Prostate gland (tissue), 2 donors: ENCODE measurements around the gene TIRAP. TPM values are rescaled to one million over a fixed set of nuclear protein-coding genes. Genes with fewer than 3 reads are reported as not detected.

Experiments
- DNase-seq: peaks from one replicate; pipeline ENCODE4 v3.0.0-alpha.2; 2019; ENCODE audit warnings: low spot score
- H3K27ac ChIP-seq, 2 donors: fragments of 200-600 bp; sonication (generic); 2 replicates each; pipeline ENCODE4 v1.5.1; 2017 to 2019
- H3K27me3 ChIP-seq: fragments of 200-600 bp; sonication (generic); replicated peaks from 2 replicates; pipeline ENCODE4 v1.5.1; 2019; ENCODE audit not compliant: insufficient read depth
- H3K36me3 ChIP-seq, 2 donors: fragments of 200-600 bp; sonication (generic); 1 replicate in 1 of 2; 2 replicates in 1 of 2; pipeline versions ENCODE4 v1.5.1 to v1.8.1; 2017 to 2019
- H3K4me1 ChIP-seq: fragments of 200-600 bp; sonication (generic); replicated peaks from 2 replicates; pipeline ENCODE4 v1.5.1; 2019
- H3K4me3 ChIP-seq, 2 donors: fragments of 200-600 bp; sonication (generic); 2 replicates each; pipeline ENCODE4 v1.5.1; 2017 to 2019
- H3K9me3 ChIP-seq: fragments of 200-600 bp; sonication (generic); 2 replicates; pipeline ENCODE4 v1.5.1; 2017
- CTCF ChIP-seq, 4 experiments: fragments of 200-600 bp in 2 of 4; fragments of 450-650 bp in 2 of 4; sonication (generic) in 2 of 4; IDR thresholded peaks; 1 replicate in 3 of 4; 2 replicates in 1 of 4; pipeline ENCODE4 v1.5.1; 2016 to 2019; ENCODE audit warnings: antibody characterized with exemption in 4 of 4, mild to moderate bottlenecking in 2 of 4, moderate library complexity in 2 of 4
- POLR2A ChIP-seq: fragments of 450-650 bp; IDR thresholded peaks from one replicate; pipeline ENCODE4 v1.6.1; 2016; ENCODE audit warnings: antibody characterized with exemption, mild to moderate bottlenecking
- POLR2AphosphoS5 ChIP-seq: sonication (generic); formaldehyde crosslinking; IDR thresholded peaks from one replicate; pipeline ENCODE4 v1.6.1; 2017; ENCODE audit warnings: antibody characterized with exemption
- WGBS: methylation state at CpG from one replicate; pipeline ENCODE4 v1.1.5; 2018; 5-methylcytosine and 5-hydroxymethylcytosine counted together
- intact Hi-C: fragments of 100-400 bp; cut with DNase I; formaldehyde crosslinking; loops from one replicate; pipeline ENCODE4 v1.14.2; 2022
- small RNA-seq, 2 donors: library from RNA; depleted of rRNA; stranded (forward); fragments of <200 nt; gene quantifications; one replicate each; pipeline ENCODE3, GENCODE V24; 2016
- total RNA-seq, 2 donors: library from RNA; depleted of rRNA; stranded (reverse); fragments of >200 nt; gene quantifications; one replicate each; pipeline ENCODE4 v1.1.0, GENCODE V29; 2016

TIRAP gene
- total RNA-seq, 2 donors from 2014 or later, result 15.2 to 19.9 TPM

- Histone ChIP-seq H3K9me3 (no peaks in the 10 kb centered on the region), H3K27me3 (no peaks in the 10 kb centered on the region), H3K36me3 (no peaks in the 10 kb centered on the region), H3K4me1 (no peaks in the 10 kb centered on the region), H3K27ac (no peak overlapping the region), H3K4me3 (no peak overlapping the region)
- intact Hi-C loops, result no loop called here
- TF ChIP-seq POLR2A (no peak), CTCF (IDR thresholded peaks at IDR 0.05) (no peak), POLR2AphosphoS5 (no peak)
- DNase-seq, result no peak
- 73% methylated on average over 3 of the region's 3 CpGs for WGBS
Observed at GRCh38 chr11:126341760-126342161, 58.9 kb downstream of the TIRAP start.

- Histone ChIP-seq H3K9me3 (no peaks in the 10 kb centered on the region), H3K36me3 (no peaks in the 10 kb centered on the region), H3K27ac (no peak overlapping the region), H3K27me3 (no peaks in the 10 kb centered on the region), H3K4me1 (no peaks in the 10 kb centered on the region), H3K4me3 (no peak overlapping the region)
- intact Hi-C loops, result no loop called here
- no peak for TF ChIP-seq POLR2AphosphoS5
- no peak for TF ChIP-seq CTCF (IDR thresholded peaks at IDR 0.05)
- no peak for TF ChIP-seq POLR2A
- 96% methylated on average over 16 of the region's 16 CpGs for WGBS
- DNase-seq, result no peak
Observed at GRCh38 chr11:126343051-126343450, 60.2 kb downstream of the TIRAP start.

Small RNA genes within 50 kb of the gene (small RNA-seq; reads per million reads assigned to genes)
- 0 reads per million in 2 donors for gene RN7SL351P

Other genes with a start within 250 kb of the TIRAP start
- 10 to 100 TPM in 1 of 2 donors, 1 to 10 TPM in 1; 9.8 to 26.9 TPM for gene CDON, start 220.2 kb upstream of the TIRAP start, total RNA-seq
- 10 to 100 TPM; 13.0 to 29.7 TPM for gene RPUSD4, start 71.4 kb upstream of the TIRAP start, total RNA-seq
- gene FAM118B, start 71.3 kb upstream of the TIRAP start, total RNA-seq, result 10 to 100 TPM; 18.9 to 21.7 TPM
- 100 to 1,000 TPM; 141 to 154 TPM for gene SRPRA, start 14.2 kb upstream of the TIRAP start, total RNA-seq
- gene FOXRED1, start 13.9 kb upstream of the TIRAP start, total RNA-seq, result 10 to 100 TPM; 23.9 to 44.0 TPM
- 10 to 100 TPM; 12.6 to 17.5 TPM for gene DCPS, start 21.0 kb downstream of the TIRAP start, total RNA-seq
- gene ST3GAL4, start 72.6 kb downstream of the TIRAP start, total RNA-seq, result 100 to 1,000 TPM in 1 of 2 donors, 10 to 100 TPM in 1; 29.2 to 192 TPM